IPS DF 19.7 (cell line): ENCODE results near the gene MAP2K7.

ENCODE experiments used
- DNase-seq: peaks from one replicate; pipeline ENCODE4 v3.0.0-alpha.2; 2013; ENCODE audit warnings: low read depth, low spot score

MAP2K7 gene

GRCh38 chr19:7866399-7867091 is 37.1 kb upstream of the MAP2K7 start:
- DNase-seq: no peak

GRCh38 chr19:7867092-7867844 is 36.4 kb upstream of the MAP2K7 start:
- no peak for DNase-seq

- DNase-seq: no peak
Measured at GRCh38 chr19:7868326-7868670, 35.4 kb upstream of the MAP2K7 start.

GRCh38 chr19:7868671-7869452 is 34.8 kb upstream of the MAP2K7 start:
- no peak for DNase-seq

GRCh38 chr19:7869453-7869909 is 34.2 kb upstream of the MAP2K7 start:
- no peak for DNase-seq

GRCh38 chr19:7869910-7870511 is 33.7 kb upstream of the MAP2K7 start:
- no peak for DNase-seq

- DNase-seq: no peak
Measured at GRCh38 chr19:7870571-7871436, 32.9 kb upstream of the MAP2K7 start.

GRCh38 chr19:7871437-7872305 is 32.0 kb upstream of the MAP2K7 start:
- DNase-seq: no peak

- DNase-seq: no peak
Measured at GRCh38 chr19:7872306-7873204, 31.1 kb upstream of the MAP2K7 start.

- no peak for DNase-seq
Measured at GRCh38 chr19:7873304-7874075, 30.2 kb upstream of the MAP2K7 start.

GRCh38 chr19:7874076-7874896 is 29.4 kb upstream of the MAP2K7 start, which contains the start of gene PRR36:
PRR36 (minus strand) TSS chr19:7874390; CDS start chr19:7873689, 701 bp downstream.
- no peak for DNase-seq

- DNase-seq: no peak
Measured at GRCh38 chr19:7874897-7875273, 28.8 kb upstream of the MAP2K7 start.

GRCh38 chr19:7877249-7877836 is 26.3 kb upstream of the MAP2K7 start:
- DNase-seq: no peak

GRCh38 chr19:7879111-7879807 is 24.4 kb upstream of the MAP2K7 start:
- no peak for DNase-seq

GRCh38 chr19:7879836-7880235 is 23.8 kb upstream of the MAP2K7 start:
- no peak for DNase-seq

GRCh38 chr19:7881910-7882309 is 21.8 kb upstream of the MAP2K7 start:
- DNase-seq: no peak
